IMR-90 (cell line): ENCODE data around the gene P2RX7. TPM values are rescaled to one million over a fixed set of nuclear protein-coding genes. Genes with fewer than 3 reads are reported as not detected.
"Not testable (repeated sequence)": the region's sequence is repeated elsewhere in the genome, so short reads cannot be mapped to it uniquely, and the experiment has no call there.

ENCODE experiments used
- ATAC-seq: fragments of 200-7000 bp; cut with Tn5 transposase; 2 replicates; pipeline ENCODE4 v1.9.1; 2020; ENCODE audit warnings: low read depth, mild to moderate bottlenecking, moderate library complexity
- BruUV-seq: library from RNA; stranded (reverse); fragments of 400-500 nt; replicated peaks from 2 replicates; lab custom pipeline; 2021; lab: Mats Ljungman, UMichigan
- CTCF ChIA-PET: fragments of 300-600 bp; formaldehyde crosslinking; extraction: SDS; loops from one replicate; lab custom pipeline; 2021; ENCODE audit warnings: antibody characterized with exemption; lab: Yijun Ruan, JAX
- POLR2A ChIA-PET: fragments of 300-600 bp; sonication (Branson Sonifier 250); formaldehyde crosslinking; loops from one replicate; lab custom pipeline; 2022; ENCODE audit warnings: antibody characterized with exemption; ENCODE audit not compliant: unreplicated experiment; lab: Charles Lee
- DNase-seq: peaks from one replicate; pipeline ENCODE4 v3.0.0; 2013
- H2AFZ ChIP-seq: replicated peaks from 2 replicates; pipeline ENCODE3; 2013; ENCODE audit warnings: low read length, mild to moderate bottlenecking; ENCODE audit not compliant: poor library complexity
- H2AK5ac ChIP-seq: 2 replicates; pipeline ENCODE4 v1.6.1; 2013; ENCODE audit warnings: low read depth, low read length, inconsistent platforms
- H2AK9ac ChIP-seq: replicated peaks from 2 replicates; pipeline ENCODE3; 2013; ENCODE audit warnings: mild to moderate bottlenecking, low read depth, low read length, moderate library complexity; ENCODE audit not compliant: poor library complexity
- H2BK120ac ChIP-seq: 2 replicates; pipeline ENCODE4 v1.6.1; 2013; ENCODE audit warnings: low read depth, low read length, inconsistent platforms
- H2BK15ac ChIP-seq: 3 replicates; pipeline ENCODE4 v1.6.1; 2013; ENCODE audit warnings: low read depth, low read length, inconsistent platforms
- H2BK20ac ChIP-seq: 2 replicates; pipeline ENCODE4 v1.6.1; 2013; ENCODE audit warnings: low read depth, mild to moderate bottlenecking, inconsistent platforms, low read length, moderate library complexity
- H2BK5ac ChIP-seq: 2 replicates; pipeline ENCODE4 v1.6.1; 2013; ENCODE audit warnings: mild to moderate bottlenecking, low read depth, low read length, inconsistent platforms; ENCODE audit not compliant: poor library complexity, severe bottlenecking
- H3K14ac ChIP-seq: replicated peaks from 2 replicates; pipeline ENCODE4 v1.6.1; 2013; ENCODE audit warnings: low read depth, low read length, inconsistent platforms
- H3K18ac ChIP-seq: 2 replicates; pipeline ENCODE4 v1.6.1; 2013; ENCODE audit warnings: low read depth, low read length, control low read depth
- H3K23ac ChIP-seq: 2 replicates; pipeline ENCODE4 v1.6.1; 2013; ENCODE audit warnings: low read depth, low read length, inconsistent platforms
- H3K27ac ChIP-seq: 2 replicates; pipeline ENCODE4 v1.5.1; 2013; ENCODE audit warnings: mild to moderate bottlenecking, control low read depth, low read length; ENCODE audit not compliant: insufficient read depth
- H3K27me3 ChIP-seq: 2 replicates; pipeline ENCODE4 v1.6.1; 2013; ENCODE audit warnings: low read length; ENCODE audit not compliant: control insufficient read depth, insufficient read depth
- H3K36me3 ChIP-seq: 2 replicates; pipeline ENCODE4 v1.6.1; 2013; ENCODE audit warnings: low read length, mixed read lengths; ENCODE audit not compliant: control insufficient read depth, insufficient read depth
- H3K4ac ChIP-seq: 2 replicates; pipeline ENCODE4 v1.6.1; 2013; ENCODE audit warnings: low read depth, low read length, inconsistent platforms
- H3K4me1 ChIP-seq: 2 replicates; pipeline ENCODE4 v1.6.1; 2013; ENCODE audit warnings: low read length, mixed read lengths; ENCODE audit not compliant: control insufficient read depth, insufficient read depth
- H3K4me2 ChIP-seq: 2 replicates; pipeline ENCODE4 v1.6.1; 2013; ENCODE audit warnings: low read depth, mild to moderate bottlenecking, control low read depth, low read length, moderate library complexity
- H3K4me3 ChIP-seq: 2 replicates; pipeline ENCODE4 v1.5.1; 2013; ENCODE audit warnings: low read depth, mild to moderate bottlenecking, control low read depth, low read length, moderate library complexity; ENCODE audit not compliant: insufficient read depth
- H3K56ac ChIP-seq: 2 replicates; pipeline ENCODE4 v1.6.1; 2013; ENCODE audit warnings: low read length, inconsistent platforms; ENCODE audit not compliant: insufficient read depth; ENCODE audit errors: extremely low read depth
- H3K79me1 ChIP-seq, 2 experiments: 2 replicates each; pipeline ENCODE4 v1.6.1; 2013; ENCODE audit warnings: low read length in 2 of 2, inconsistent platforms in 1 of 2, low read depth in 1 of 2
- H3K9ac ChIP-seq: 2 replicates; pipeline ENCODE4 v1.6.1; 2013; ENCODE audit warnings: low read depth, low read length, control low read depth
- H3K9me1 ChIP-seq: 2 replicates; pipeline ENCODE4 v1.6.1; 2013; ENCODE audit warnings: low read length, inconsistent platforms; ENCODE audit not compliant: insufficient read depth
- H3K9me3 ChIP-seq: 2 replicates; pipeline ENCODE4 v1.6.1; 2013; ENCODE audit warnings: low read length; ENCODE audit not compliant: control insufficient read depth, insufficient read depth
- H4K20me1 ChIP-seq: 2 replicates; pipeline ENCODE4 v1.6.1; 2013; ENCODE audit warnings: low read length, inconsistent platforms; ENCODE audit not compliant: insufficient read depth
- H4K5ac ChIP-seq: 2 replicates; pipeline ENCODE4 v1.6.1; 2013; ENCODE audit warnings: mild to moderate bottlenecking, low read depth, low read length, control low read depth
- H4K8ac ChIP-seq, 2 experiments: 2 replicates each; pipeline ENCODE4 v1.6.1; 2013; ENCODE audit warnings: low read depth in 2 of 2, low read length in 2 of 2, control low read depth in 1 of 2, inconsistent platforms in 1 of 2
- H4K91ac ChIP-seq: 2 replicates; pipeline ENCODE4 v1.6.1; 2013; ENCODE audit warnings: low read depth, low read length, inconsistent platforms; ENCODE audit not compliant: insufficient read depth
- WGBS, 2 experiments: methylation state at CpG; one replicate each; pipeline versions ENCODE4 v1.1.5 to v1.1.7; 2013; ENCODE audit warnings: missing lambda C conversion rate in 2 of 2; ENCODE audit not compliant: insufficient read length in 1 of 2; ENCODE audit errors: extremely low coverage in 2 of 2; 5-methylcytosine and 5-hydroxymethylcytosine counted together
- dilution Hi-C: fragments of 300-500 bp; cut with HindIII; formaldehyde crosslinking; loops from one replicate; pipeline ENCODE4 v1.14.3; 2018; ENCODE audit warnings: low sequenced_read_pairs; ENCODE audit not compliant: unreplicated experiment
- in situ Hi-C: fragments of 300-500 bp; cut with MboI; formaldehyde crosslinking; loops from 3 replicates; pipeline ENCODE4 v1.14.3; 2019; ENCODE audit warnings: low sequenced_read_pairs, inconsistent platforms, mixed read lengths
- intact Hi-C: fragments of 100-400 bp; cut with micrococcal nuclease; formaldehyde crosslinking; loops from 2 replicates; pipeline ENCODE4 v1.10.0; 2022
- polyA plus RNA-seq, 3 experiments: library from polyadenylated mRNA; depleted of rRNA; stranded (reverse); fragments of >200 nt; gene quantifications; 2 replicates each; pipeline ENCODE4 v1.2.3, GENCODE V29; 2012; ENCODE audit warnings: low replicate concordance in 1 of 3
- total RNA-seq: library from RNA; depleted of rRNA; stranded (reverse); fragments of >200 nt; gene quantifications from 2 replicates; pipeline ENCODE4 v1.2.3, GENCODE V29; 2012

The P2RX7 gene
- total and polyA plus RNA-seq, 2 of the 4 experiments (the other 2 are of a cell fraction): 0.07 to 0.18 TPM

DNA sequence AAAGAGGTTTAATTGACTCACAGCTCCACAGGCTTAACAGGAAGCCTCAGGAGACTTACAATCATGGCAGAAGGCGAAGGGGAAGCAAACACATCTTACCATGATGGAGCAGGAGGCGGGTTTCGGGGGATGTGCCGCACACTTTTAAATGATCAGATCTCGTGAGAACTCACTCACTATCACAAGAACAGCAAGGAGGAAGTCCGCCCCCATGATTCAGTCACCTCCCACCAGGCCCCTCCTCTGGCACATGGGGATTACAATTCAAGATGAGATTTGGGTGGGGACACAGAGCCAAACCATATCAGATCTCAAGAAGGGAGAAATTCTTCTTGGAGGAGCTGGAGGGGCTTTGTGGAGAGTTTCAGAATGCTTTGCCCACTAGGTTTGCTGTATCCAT, 32.2 kb downstream of the P2RX7 start:
- intact Hi-C loops: not testable (repeated sequence)

More for the DNA sequence above, 32.2 kb downstream of the P2RX7 start:
- H3K4me1 ChIP-seq, H3K27ac ChIP-seq, H2BK20ac ChIP-seq, H2BK5ac ChIP-seq, H3K18ac ChIP-seq, H2BK120ac ChIP-seq, H3K4me3 ChIP-seq, H2BK15ac ChIP-seq, ATAC-seq, in situ Hi-C loops, H2AK9ac ChIP-seq, H4K5ac ChIP-seq, DNase-seq, H4K20me1 ChIP-seq, H3K14ac ChIP-seq, H3K36me3 ChIP-seq, H3K79me1 ChIP-seq, POLR2A ChIA-PET, CTCF ChIA-PET, H3K4ac ChIP-seq, H3K9me3 ChIP-seq, H3K27me3 ChIP-seq, H3K4me2 ChIP-seq, H3K23ac ChIP-seq, H3K9me1 ChIP-seq, H2AK5ac ChIP-seq, H2AFZ ChIP-seq, H4K8ac ChIP-seq, H3K56ac ChIP-seq, dilution Hi-C loops, BruUV-seq, H3K9ac ChIP-seq, H4K91ac ChIP-seq: not testable (repeated sequence)
- 86% methylated on average over 3 of the region's 6 CpGs; no CpG with 5 or more reads in 1 of the 2 experiments for WGBS, 2 experiments
